GM12892 (cell line): Measurements from ENCODE around the gene EML4.

Source experiments
- POLR2A ChIP-seq: IDR thresholded peaks from 2 replicates; pipeline ENCODE4 v1.6.1; 2011; ENCODE audit warnings: low read depth, low read length, control low read depth
- POLR2AphosphoS5 ChIP-seq: IDR thresholded peaks from 2 replicates; pipeline ENCODE4 v1.6.1; 2011; ENCODE audit warnings: low read depth, low read length, control low read depth

- TF ChIP-seq POLR2A (no peak), POLR2AphosphoS5 (no peak)
Observed at GRCh38 chr2:42310007-42310515, 140.9 kb downstream of the EML4 start.
